GM21367 (cell line): ENCODE results near the gene ADCY2.

ENCODE experiments used
- ATAC-seq: cut with Tn5 transposase; IDR thresholded peaks from one replicate; pipeline ENCODE4 v1.9.1; 2021; ENCODE audit not compliant: unreplicated experiment

ADCY2 gene

GRCh38 chr5:7395947-7396712 lies at the start of gene ADCY2:
Gene ADCY2 (plus strand): TSS chr5:7396138. CDS start chr5:7396297, 159 bp downstream.
- ATAC-seq: no peak

GRCh38 chr5:7347377-7347776 lies 48.6 kb upstream of the ADCY2 start:
- no peak for ATAC-seq

GRCh38 chr5:7348168-7348854 lies 47.6 kb upstream of the ADCY2 start:
- ATAC-seq: no peak

- ATAC-seq: no peak
Measured at GRCh38 chr5:7361593-7361992, 34.3 kb upstream of the ADCY2 start.

- no peak for ATAC-seq
Measured at GRCh38 chr5:7363067-7363677, 32.8 kb upstream of the ADCY2 start.

GRCh38 chr5:7364226-7364875 lies 31.6 kb upstream of the ADCY2 start:
- no peak for ATAC-seq

- no peak for ATAC-seq
Measured at GRCh38 chr5:7367780-7368179, 28.2 kb upstream of the ADCY2 start.

GRCh38 chr5:7372399-7372798 lies 23.5 kb upstream of the ADCY2 start:
- no peak for ATAC-seq

GRCh38 chr5:7374186-7374585 lies 21.8 kb upstream of the ADCY2 start:
- no peak for ATAC-seq

- no peak for ATAC-seq
Measured at GRCh38 chr5:7375457-7375856, 20.5 kb upstream of the ADCY2 start.

GRCh38 chr5:7376871-7377270 lies 19.1 kb upstream of the ADCY2 start:
- ATAC-seq: no peak

GRCh38 chr5:7377761-7378160 lies 18.2 kb upstream of the ADCY2 start:
- ATAC-seq: no peak

- no peak for ATAC-seq
Measured at GRCh38 chr5:7382588-7382987, 13.3 kb upstream of the ADCY2 start.

GRCh38 chr5:7385681-7386080 lies 10.3 kb upstream of the ADCY2 start:
- ATAC-seq: no peak

- no peak for ATAC-seq
Measured at GRCh38 chr5:7388553-7388952, 7.4 kb upstream of the ADCY2 start.

- ATAC-seq: no peak
Measured at GRCh38 chr5:7391215-7391614, 4.7 kb upstream of the ADCY2 start.

- ATAC-seq: no peak
Measured at GRCh38 chr5:7391814-7392692, 3.9 kb upstream of the ADCY2 start.

- no peak for ATAC-seq
Measured at GRCh38 chr5:7392693-7393024, 3.3 kb upstream of the ADCY2 start.

GRCh38 chr5:7393921-7394799 lies 1.8 kb upstream of the ADCY2 start:
- ATAC-seq: no peak

GRCh38 chr5:7394889-7395431 lies 978 bp upstream of the ADCY2 start:
- no peak for ATAC-seq
